Effector memory CD4-positive, alpha-beta T cell (primary cell): ENCODE measurements around the gene AK9.
"Not testable (repeated sequence)": the region's sequence is repeated elsewhere in the genome, so short reads cannot be mapped to it uniquely, and the experiment has no call there.

Experiments
- DNase-seq, 3 donors: peaks; one replicate each; pipeline ENCODE4 v3.0.0-alpha.2; 2020
- H3K27ac ChIP-seq: 2 replicates; pipeline ENCODE4 v1.7.0; 2013; ENCODE audit warnings: mild to moderate bottlenecking, low read length, moderate library complexity; ENCODE audit not compliant: insufficient read depth, poor library complexity, severe bottlenecking
- H3K27me3 ChIP-seq: replicated peaks from 2 replicates; pipeline ENCODE4 v1.7.0; 2013; ENCODE audit warnings: mild to moderate bottlenecking, low read length; ENCODE audit not compliant: insufficient read depth, control insufficient read depth, poor library complexity, severe bottlenecking
- H3K36me3 ChIP-seq: 2 replicates; pipeline ENCODE4 v1.7.0; 2013; ENCODE audit warnings: mild to moderate bottlenecking, low read length, moderate library complexity; ENCODE audit not compliant: control insufficient read depth, insufficient read depth
- H3K4me1 ChIP-seq: 2 replicates; pipeline ENCODE4 v1.7.0; 2013; ENCODE audit warnings: low read length, mild to moderate bottlenecking; ENCODE audit not compliant: control insufficient read depth, insufficient read depth, poor library complexity, severe bottlenecking
- H3K4me3 ChIP-seq: 2 replicates; pipeline ENCODE4 v1.7.0; 2013; ENCODE audit warnings: low read length, low read depth, mild to moderate bottlenecking; ENCODE audit not compliant: insufficient read depth, poor library complexity, severe bottlenecking
- H3K9me3 ChIP-seq: 2 replicates; pipeline ENCODE4 v1.7.0; 2013; ENCODE audit warnings: mild to moderate bottlenecking, low read length, moderate library complexity; ENCODE audit not compliant: control insufficient read depth

Gene AK9

GRCh38 chr6:109701774-109702173 lies 10.8 kb upstream of the AK9 start:
- Histone ChIP-seq H3K4me3 (no peak overlapping the region), H3K27me3 (no peaks in the 10 kb centered on the region), H3K9me3 (no peaks in the 10 kb centered on the region), H3K4me1 (no peaks in the 10 kb centered on the region), H3K27ac (no peak overlapping the region), H3K36me3 (no peaks in the 10 kb centered on the region)
- DNase-seq: no peak

- Histone ChIP-seq H3K4me3 (no peak overlapping the region), H3K9me3 (no peaks in the 10 kb centered on the region), H3K4me1 (no peaks in the 10 kb centered on the region), H3K36me3 (no peaks in the 10 kb centered on the region), H3K27me3 (no peaks in the 10 kb centered on the region), H3K27ac (no peak overlapping the region)
- DNase-seq: no peak
Observed at GRCh38 chr6:109701221-109701620, 10.2 kb upstream of the AK9 start.

- Histone ChIP-seq H3K4me3 (no peak overlapping the region), H3K27me3 (no peaks in the 10 kb centered on the region), H3K9me3 (no peaks in the 10 kb centered on the region), H3K27ac (no peak overlapping the region), H3K4me1 (peaks cover 9% of the 10 kb centered on the region), H3K36me3 (no peaks in the 10 kb centered on the region)
- DNase-seq: no peak
Observed at GRCh38 chr6:109696355-109696754, 5.4 kb upstream of the AK9 start.

- no peaks in the 10 kb centered on the region for H3K36me3 ChIP-seq
- no peak for DNase-seq
- no peaks in the 10 kb centered on the region for H3K27me3 ChIP-seq
- H3K9me3 ChIP-seq: no peaks in the 10 kb centered on the region
- H3K4me1 ChIP-seq: peaks cover 10% of the 10 kb centered on the region
- H3K27ac ChIP-seq: no peak overlapping the region
- no peak overlapping the region for H3K4me3 ChIP-seq
Observed at GRCh38 chr6:109695468-109695867, 4.5 kb upstream of the AK9 start.

- H3K27ac ChIP-seq: no peak overlapping the region
- no peak overlapping the region for H3K4me3 ChIP-seq
- no peak for DNase-seq
- H3K4me1 ChIP-seq: peaks cover 14% of the 10 kb centered on the region
- no peaks in the 10 kb centered on the region for H3K36me3 ChIP-seq
- H3K9me3 ChIP-seq: no peaks in the 10 kb centered on the region
- H3K27me3 ChIP-seq: no peaks in the 10 kb centered on the region
Observed at GRCh38 chr6:109693111-109693510, 2.1 kb upstream of the AK9 start.

- peak; percentile 25 to 52 (median 32) for DNase-seq
- H3K9me3 ChIP-seq: no peaks in the 10 kb centered on the region
- H3K4me3 ChIP-seq: peak overlapping the region; percentile 91
- H3K27me3 ChIP-seq: no peaks in the 10 kb centered on the region
- peaks cover 14% of the 10 kb centered on the region for H3K4me1 ChIP-seq
- peak overlapping the region; percentile 69 for H3K27ac ChIP-seq
- no peaks in the 10 kb centered on the region for H3K36me3 ChIP-seq
Observed at GRCh38 chr6:109690373-109690736, 647 bp downstream of the AK9 start.

- Histone ChIP-seq H3K4me1 (peaks cover 11% of the 10 kb centered on the region), H3K36me3 (no peaks in the 10 kb centered on the region), H3K27me3 (no peaks in the 10 kb centered on the region), H3K4me3 (no peak overlapping the region), H3K27ac (no peak overlapping the region), H3K9me3 (no peaks in the 10 kb centered on the region)
- no peak for DNase-seq
Observed at GRCh38 chr6:109687271-109687761, 3.7 kb downstream of the AK9 start.

GRCh38 chr6:109686566-109687265 lies 4.3 kb downstream of the AK9 start:
- H3K4me1 ChIP-seq: peaks cover 8% of the 10 kb centered on the region
- no peaks in the 10 kb centered on the region for H3K27me3 ChIP-seq
- no peak overlapping the region for H3K4me3 ChIP-seq
- DNase-seq: no peak
- H3K9me3 ChIP-seq: no peaks in the 10 kb centered on the region
- no peak overlapping the region for H3K27ac ChIP-seq
- no peaks in the 10 kb centered on the region for H3K36me3 ChIP-seq

- not testable (repeated sequence) for H3K4me3 ChIP-seq, H3K9me3 ChIP-seq, H3K4me1 ChIP-seq, H3K27ac ChIP-seq, DNase-seq, H3K27me3 ChIP-seq, H3K36me3 ChIP-seq
Observed at GRCh38 chr6:109678661-109679505, 12.1 kb downstream of the AK9 start.

- H3K27ac ChIP-seq: no peak overlapping the region
- H3K4me3 ChIP-seq: no peak overlapping the region
- H3K36me3 ChIP-seq: no peaks in the 10 kb centered on the region
- no peaks in the 10 kb centered on the region for H3K9me3 ChIP-seq
- DNase-seq: no peak
- no peaks in the 10 kb centered on the region for H3K4me1 ChIP-seq
- no peaks in the 10 kb centered on the region for H3K27me3 ChIP-seq
Observed at GRCh38 chr6:109678240-109678639, 12.8 kb downstream of the AK9 start.
